ENCODE results near the gene CDH22. TPM values are rescaled to one million over a fixed set of nuclear protein-coding genes. Genes with fewer than 3 reads are reported as not detected.

The CDH22 gene
- total and polyA plus RNA-seq, 12 donors: 0.04 to 11.0 (median 0.64) TPM

- peaks cover 22 to 94% (median 81%) of the 10 kb centered on the region in 7 donors for H3K27me3 ChIP-seq
- no peaks in the 10 kb centered on the region for H3K9me3 ChIP-seq
- intact Hi-C loops (cut with DNase I): no loop called here
- H3K4me3 ChIP-seq: no peak overlapping the region
- TF ChIP-seq CTCF (IDR thresholded peaks at IDR 0.05): no peak
- H3K36me3 ChIP-seq: no peaks in the 10 kb centered on the region
- no peak for DNase-seq
- H3K27ac ChIP-seq: peak overlapping the region in 2 of 10 donors; percentile 65 to 75
- H3K4me1 ChIP-seq: peaks cover 3 to 16% (median 10%) of the 10 kb centered on the region in 9 donors
- ATAC-seq: peak in 1 of 8 donors; percentile 35
- WGBS, 2 donors: 61 to 66% methylated on average over 4 of the region's 4 CpGs
These were observed 3.9 kb downstream of the CDH22 start for GRCh38 chr20:46304361-46304760.

GRCh38 chr20:46303176-46303956, 4.9 kb downstream of the CDH22 start:
- Histone ChIP-seq H3K4me3 (no peak overlapping the region), H3K27ac (no peak overlapping the region), H3K27me3 (peaks cover 16 to 94% (median 79%) of the 10 kb centered on the region in 7 donors), H3K9me3 (no peaks in the 10 kb centered on the region), H3K4me1 (peaks cover 3 to 14% (median 10%) of the 10 kb centered on the region in 9 donors), H3K36me3 (no peaks in the 10 kb centered on the region)
- TF ChIP-seq CTCF (IDR thresholded peaks at IDR 0.05): no peak
- intact Hi-C loops (cut with DNase I): no loop called here
- no peak for DNase-seq
- 64 to 74% methylated on average over 11 of the region's 11 CpGs for WGBS, 2 donors
- no peak for ATAC-seq

- no peaks in the 10 kb centered on the region for H3K36me3 ChIP-seq
- intact Hi-C loops (cut with DNase I): no loop called here
- H3K27me3 ChIP-seq: peaks cover 3 to 90% (median 76%) of the 10 kb centered on the region in 7 donors
- H3K27ac ChIP-seq: no peak overlapping the region
- no peak for ATAC-seq
- no peak for DNase-seq
- H3K4me1 ChIP-seq: peaks cover 0 to 7% (median 3%) of the 10 kb centered on the region in 9 donors
- WGBS, 2 donors: 69% methylated on average over 5 of the region's 5 CpGs
- no peaks in the 10 kb centered on the region for H3K9me3 ChIP-seq
- no peak overlapping the region for H3K4me3 ChIP-seq
- TF ChIP-seq CTCF (IDR thresholded peaks at IDR 0.05): no peak
These were observed 6.2 kb downstream of the CDH22 start for GRCh38 chr20:46302106-46302505.

- Histone ChIP-seq H3K4me1 (peaks cover 0 to 2% (median 0%) of the 10 kb centered on the region in 9 donors), H3K27me3 (peaks cover 0 to 90% (median 74%) of the 10 kb centered on the region in 7 donors), H3K27ac (no peak overlapping the region), H3K36me3 (no peaks in the 10 kb centered on the region), H3K9me3 (no peaks in the 10 kb centered on the region), H3K4me3 (no peak overlapping the region)
- intact Hi-C loops (cut with DNase I): no loop called here
- TF ChIP-seq CTCF (IDR thresholded peaks at IDR 0.05): no peak
- DNase-seq (no peak), ATAC-seq (no peak)
- 78 to 81% methylated on average over 12 of the region's 12 CpGs for WGBS, 2 donors
These were observed 8.0 kb downstream of the CDH22 start for GRCh38 chr20:46300281-46300680.

All from heart right ventricle (tissue), 16 donors.